Liver (tissue), 2 donors: ENCODE measurements around the gene NRF1.

Experiments used
- EGR1 ChIP-seq, 2 donors: IDR thresholded peaks; 2 replicates each; pipeline ENCODE4 v1.6.1; 2016 to 2018; ENCODE audit warnings: antibody characterized with exemption in 2 of 2, low read depth in 2 of 2
- YY1 ChIP-seq: IDR thresholded peaks from 2 replicates; pipeline ENCODE4 v1.6.1; 2016; ENCODE audit warnings: antibody characterized with exemption, mild to moderate bottlenecking
- TF ChIP-seq, protein P1 (sequence below): IDR thresholded peaks from 2 replicates; pipeline ENCODE4 v1.6.1; 2016; ENCODE audit warnings: antibody characterized with exemption, mild to moderate bottlenecking
- donor health status: healthy.

GRCh38 chr7:129646369-129647021, 35.0 kb downstream of the NRF1 start:
- TF ChIP-seq, protein P1, sequence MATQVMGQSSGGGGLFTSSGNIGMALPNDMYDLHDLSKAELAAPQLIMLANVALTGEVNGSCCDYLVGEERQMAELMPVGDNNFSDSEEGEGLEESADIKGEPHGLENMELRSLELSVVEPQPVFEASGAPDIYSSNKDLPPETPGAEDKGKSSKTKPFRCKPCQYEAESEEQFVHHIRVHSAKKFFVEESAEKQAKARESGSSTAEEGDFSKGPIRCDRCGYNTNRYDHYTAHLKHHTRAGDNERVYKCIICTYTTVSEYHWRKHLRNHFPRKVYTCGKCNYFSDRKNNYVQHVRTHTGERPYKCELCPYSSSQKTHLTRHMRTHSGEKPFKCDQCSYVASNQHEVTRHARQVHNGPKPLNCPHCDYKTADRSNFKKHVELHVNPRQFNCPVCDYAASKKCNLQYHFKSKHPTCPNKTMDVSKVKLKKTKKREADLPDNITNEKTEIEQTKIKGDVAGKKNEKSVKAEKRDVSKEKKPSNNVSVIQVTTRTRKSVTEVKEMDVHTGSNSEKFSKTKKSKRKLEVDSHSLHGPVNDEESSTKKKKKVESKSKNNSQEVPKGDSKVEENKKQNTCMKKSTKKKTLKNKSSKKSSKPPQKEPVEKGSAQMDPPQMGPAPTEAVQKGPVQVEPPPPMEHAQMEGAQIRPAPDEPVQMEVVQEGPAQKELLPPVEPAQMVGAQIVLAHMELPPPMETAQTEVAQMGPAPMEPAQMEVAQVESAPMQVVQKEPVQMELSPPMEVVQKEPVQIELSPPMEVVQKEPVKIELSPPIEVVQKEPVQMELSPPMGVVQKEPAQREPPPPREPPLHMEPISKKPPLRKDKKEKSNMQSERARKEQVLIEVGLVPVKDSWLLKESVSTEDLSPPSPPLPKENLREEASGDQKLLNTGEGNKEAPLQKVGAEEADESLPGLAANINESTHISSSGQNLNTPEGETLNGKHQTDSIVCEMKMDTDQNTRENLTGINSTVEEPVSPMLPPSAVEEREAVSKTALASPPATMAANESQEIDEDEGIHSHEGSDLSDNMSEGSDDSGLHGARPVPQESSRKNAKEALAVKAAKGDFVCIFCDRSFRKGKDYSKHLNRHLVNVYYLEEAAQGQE, result no peak
- no peak for TF ChIP-seq EGR1 (IDR thresholded peaks at IDR 0.05; ENCODE audit: low read depth in 2 of 2)
- no peak for TF ChIP-seq YY1
